Ecto neural progenitor cell (in vitro differentiated cells): Measurements from ENCODE around the gene NOP58.
"Not testable (repeated sequence)": the region's sequence is repeated elsewhere in the genome, so short reads cannot be mapped to it uniquely, and the experiment has no call there.

Experiments used
- DNase-seq: peaks from one replicate; pipeline ENCODE4 v3.0.0-alpha.2; 2018; ENCODE audit warnings: low spot score

The NOP58 gene

GRCh38 chr2:202265467-202266277 lies at the start of gene NOP58:
NOP58 (plus strand) TSS chr2:202265763; CDS start chr2:202265942, 179 bp downstream.
- peak; percentile 93 for DNase-seq

- no peak for DNase-seq
Observed at GRCh38 chr2:202221873-202222272, 43.7 kb upstream of the NOP58 start.

GRCh38 chr2:202237787-202238233 lies 27.8 kb upstream of the NOP58 start:
- no peak for DNase-seq

- peak; percentile 94 for DNase-seq
Observed at GRCh38 chr2:202238234-202239197, 27.0 kb upstream of the NOP58 start, which contains the start of gene SUMO1. SUMO1 (minus strand) TSS chr2:202238597; CDS start chr2:202238451, 146 bp downstream.

- DNase-seq = not testable (repeated sequence)
Observed at GRCh38 chr2:202247710-202248109, 17.9 kb upstream of the NOP58 start.

- DNase-seq = no peak
Observed at GRCh38 chr2:202249521-202250253, 15.9 kb upstream of the NOP58 start.

GRCh38 chr2:202251494-202251893 lies 14.1 kb upstream of the NOP58 start:
- DNase-seq = no peak

GRCh38 chr2:202261531-202261930 lies 4.0 kb upstream of the NOP58 start:
- DNase-seq = no peak

GRCh38 chr2:202267495-202267894 lies 1.9 kb downstream of the NOP58 start:
- no peak for DNase-seq

GRCh38 chr2:202269585-202269984 lies 4.0 kb downstream of the NOP58 start:
- DNase-seq = no peak

GRCh38 chr2:202270487-202270886 lies 4.9 kb downstream of the NOP58 start:
- no peak for DNase-seq

GRCh38 chr2:202276078-202276720 lies 10.6 kb downstream of the NOP58 start:
- not testable (repeated sequence) for DNase-seq

- DNase-seq = no peak
Observed at GRCh38 chr2:202278036-202278760, 12.6 kb downstream of the NOP58 start.

GRCh38 chr2:202278944-202279343 lies 13.4 kb downstream of the NOP58 start:
- DNase-seq = no peak

- no peak for DNase-seq
Observed at GRCh38 chr2:202286595-202286994, 21.0 kb downstream of the NOP58 start.

- no peak for DNase-seq
Observed at GRCh38 chr2:202289394-202290204, 24.0 kb downstream of the NOP58 start.

GRCh38 chr2:202290316-202290715 lies 24.8 kb downstream of the NOP58 start:
- no peak for DNase-seq

- no peak for DNase-seq
Observed at GRCh38 chr2:202290970-202291369, 25.4 kb downstream of the NOP58 start.

GRCh38 chr2:202299712-202300111 lies 34.1 kb downstream of the NOP58 start:
- no peak for DNase-seq

GRCh38 chr2:202306034-202306433 lies 40.5 kb downstream of the NOP58 start:
- no peak for DNase-seq
